Heart left ventricle (tissue), 13 donors: Measurements from ENCODE around the gene SSNA1.

Experiments used
- CTCF ChIP-seq, 12 donors: fragments of 200-600 bp; sonication (generic) in 4 of 12; IDR thresholded peaks; one replicate each; pipeline versions ENCODE4 v1.5.0 to v1.8.0; 2018 to 2022; ENCODE audit warnings: antibody characterized with exemption in 12 of 12, mild to moderate bottlenecking in 5 of 12
- POLR2A ChIP-seq, 2 donors: fragments of 450-650 bp; IDR thresholded peaks; one replicate each; pipeline ENCODE4 v1.6.1; 2017; ENCODE audit warnings: antibody characterized with exemption in 2 of 2, mild to moderate bottlenecking in 2 of 2, moderate library complexity in 2 of 2
- donor health status: ischemic (EF 13 %, LVEDD 7.1; RV severe dilation, severe dysfunction).
- donor health status: DM: no; HTN: yes; CAD: no.
- donor health status: DM: no; HTN: no; CAD: no.
- donor health status: ischemic (EF 25% LVEDD 6.9; RV normal size, moderate dysfunction).
- donor health status: ischemic (EF 25% LVEDD 5.7; RV mildly dilated, moderate dysfunction).
- donor health status: ischemic (EF 35%, LVEDD 5.7; RV mildly dilated, moderate dysfunction).
- donor health status: nonischemic (EF 11% LVEDD 7.7; RV severe dilation, severe dysfunction).
- donor health status: DM: yes; HTN: yes; CAD: no.
- donor health status: PGD.
- donor health status: ischemic (EF 29% LVEDD 5.4; RV normal size, mild dysfunction).
- donor health status: nonischemic (EF 23%, LVEDD 6.1; RV moderate dilation, normal function).

- TF ChIP-seq POLR2A (IDR thresholded peaks at IDR 0.05), result no peak
- no peak for TF ChIP-seq CTCF (IDR thresholded peaks at IDR 0.05)
Measured at GRCh38 chr9:137236936-137237421, 48.5 kb downstream of the SSNA1 start.
